ENCODE data around the gene ATL2. TPM values are rescaled to one million over a fixed set of nuclear protein-coding genes. Genes with fewer than 3 reads are reported as not detected.

Gene ATL2
- total RNA-seq, 1 experiment from 2014 or later: 85.5 TPM

GRCh38 chr2:38387887-38388286 is 10.8 kb upstream of the ATL2 start:
- H3K9me3 ChIP-seq (ENCODE audit: low read depth, low read length, poor library complexity, severe bottlenecking): no peaks in the 10 kb centered on the region
- TF ChIP-seq CTCF (conservative IDR thresholded peaks at IDR 0.05; ENCODE audit: low read depth, low read length): no peak
- TF ChIP-seq EZH2 (IDR thresholded peaks at IDR 0.05; ENCODE audit: borderline replicate concordance, low read depth, low read length, poor library complexity, severe bottlenecking): no peak
- no peaks in the 10 kb centered on the region for H3K27me3 ChIP-seq (replicated peaks; ENCODE audit: insufficient read depth, low read depth, low read length, poor library complexity)
- intact Hi-C loops (cut with micrococcal nuclease; ENCODE audit: unreplicated experiment): no loop called here
- ChIA-PET POLR2A (ENCODE audit: low non-redundant PET) (no interaction called here), CTCF (no interaction called here)
- no TSS peak for BruUV-seq (replicated peaks)
- no peak overlapping the region for H3K4me3 ChIP-seq (ENCODE audit: low read depth, low read length, poor library complexity, severe bottlenecking)
- no peak overlapping the region for H3K27ac ChIP-seq (ENCODE audit: low read depth, low read length, poor library complexity, severe bottlenecking)
- no peaks in the 10 kb centered on the region for H3K4me1 ChIP-seq (ENCODE audit: insufficient read depth, low read length, poor library complexity, severe bottlenecking)
- no peak for DNase-seq (ENCODE audit: low spot score)
- H3K36me3 ChIP-seq (ENCODE audit: insufficient read depth, low read length, poor library complexity, severe bottlenecking): no peaks in the 10 kb centered on the region

- Histone ChIP-seq H3K27ac (ENCODE audit: low read depth, low read length, poor library complexity, severe bottlenecking) (no peak overlapping the region), H3K9me3 (ENCODE audit: low read depth, low read length, poor library complexity, severe bottlenecking) (no peaks in the 10 kb centered on the region), H3K4me3 (ENCODE audit: low read depth, low read length, poor library complexity, severe bottlenecking) (no peak overlapping the region), H3K4me1 (ENCODE audit: insufficient read depth, low read length, poor library complexity, severe bottlenecking) (no peaks in the 10 kb centered on the region), H3K36me3 (ENCODE audit: insufficient read depth, low read length, poor library complexity, severe bottlenecking) (no peaks in the 10 kb centered on the region), H3K27me3 (replicated peaks; ENCODE audit: insufficient read depth, low read depth, low read length, poor library complexity) (no peaks in the 10 kb centered on the region)
- ChIA-PET CTCF (no interaction called here), POLR2A (ENCODE audit: low non-redundant PET) (no interaction called here)
- DNase-seq (ENCODE audit: low spot score): no peak
- TF ChIP-seq CTCF (conservative IDR thresholded peaks at IDR 0.05; ENCODE audit: low read depth, low read length) (no peak), EZH2 (IDR thresholded peaks at IDR 0.05; ENCODE audit: borderline replicate concordance, low read depth, low read length, poor library complexity, severe bottlenecking) (no peak)
- no TSS peak for BruUV-seq (replicated peaks)
- intact Hi-C loops (cut with micrococcal nuclease; ENCODE audit: unreplicated experiment): no loop called here
These were observed 9.7 kb upstream of the ATL2 start for GRCh38 chr2:38386821-38387220.

- H3K9me3 ChIP-seq (ENCODE audit: low read depth, low read length, poor library complexity, severe bottlenecking): no peaks in the 10 kb centered on the region
- TF ChIP-seq EZH2 (IDR thresholded peaks at IDR 0.05; ENCODE audit: borderline replicate concordance, low read depth, low read length, poor library complexity, severe bottlenecking): no peak
- no peak for TF ChIP-seq CTCF (conservative IDR thresholded peaks at IDR 0.05; ENCODE audit: low read depth, low read length)
- H3K4me1 ChIP-seq (ENCODE audit: insufficient read depth, low read length, poor library complexity, severe bottlenecking): no peaks in the 10 kb centered on the region
- H3K27ac ChIP-seq (ENCODE audit: low read depth, low read length, poor library complexity, severe bottlenecking): no peak overlapping the region
- intact Hi-C loops (cut with micrococcal nuclease; ENCODE audit: unreplicated experiment): no loop called here
- CTCF ChIA-PET: no interaction called here
- no peak overlapping the region for H3K4me3 ChIP-seq (ENCODE audit: low read depth, low read length, poor library complexity, severe bottlenecking)
- BruUV-seq (replicated peaks): no TSS peak
- DNase-seq (ENCODE audit: low spot score): peak; percentile 49
- POLR2A ChIA-PET (ENCODE audit: low non-redundant PET): no interaction called here
- H3K27me3 ChIP-seq (replicated peaks; ENCODE audit: insufficient read depth, low read depth, low read length, poor library complexity): no peaks in the 10 kb centered on the region
- H3K36me3 ChIP-seq (ENCODE audit: insufficient read depth, low read length, poor library complexity, severe bottlenecking): no peaks in the 10 kb centered on the region
These were observed 9.3 kb upstream of the ATL2 start for GRCh38 chr2:38386377-38386776.

Measured in A673 (cell line).